ENCODE data around the gene SHC4.

DNA sequence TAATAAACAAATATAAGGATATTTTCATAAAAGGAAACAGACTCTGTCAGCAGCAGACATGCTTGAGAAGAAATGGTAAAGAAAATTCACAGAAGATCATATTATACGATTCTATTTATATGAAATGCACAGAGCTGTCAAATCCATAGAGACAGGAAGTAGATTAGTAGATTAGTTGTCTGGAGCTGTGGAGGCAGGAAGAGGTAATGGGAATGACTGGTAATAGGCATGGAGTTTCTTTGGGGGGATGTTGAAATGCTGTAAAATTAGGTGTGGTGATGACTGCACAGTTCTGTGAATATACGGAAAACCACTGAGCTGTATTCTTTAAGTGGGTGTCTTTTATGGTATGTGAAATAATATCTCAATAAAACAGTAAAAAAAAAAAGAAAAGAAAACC is 188.2 kb downstream of the SHC4 start:
- TF ChIP-seq POLR2AphosphoS5 (IDR thresholded peaks at IDR 0.05; ENCODE audit: low read depth, low read length) (no peak), CTCF (IDR thresholded peaks at IDR 0.05; ENCODE audit: control extremely low read depth in 1 of 3, insufficient read depth in 1 of 3, low read depth in 1 of 3, low read length in 3 of 3) (no peak), YY1 (IDR thresholded peaks at IDR 0.05; ENCODE audit: low read depth, low read length) (no peak), CHD1 (IDR thresholded peaks at IDR 0.05; ENCODE audit: low read depth, low read length) (no peak)
